Breast epithelium (tissue), 4 donors: ENCODE results near the gene KLHL17. TPM values are rescaled to one million over a fixed set of nuclear protein-coding genes. Genes with fewer than 3 reads are reported as not detected.

Experiments used
- DNase-seq, 2 donors: peaks; one replicate each; pipeline ENCODE4 v3.0.0-alpha.2; 2019; ENCODE audit warnings: low spot score in 2 of 2
- H3K27ac ChIP-seq, 2 donors: fragments of 200-600 bp; sonication (generic) in 1 of 2; one replicate each; pipeline ENCODE4 v1.5.1; 2016 to 2019; ENCODE audit warnings: mild to moderate bottlenecking in 1 of 2
- H3K27me3 ChIP-seq, 2 donors: fragments of 200-600 bp; sonication (generic) in 1 of 2; one replicate each; pipeline versions ENCODE4 v1.5.1 to v1.6.0; 2017 to 2019; ENCODE audit warnings: control low read depth in 1 of 2, mild to moderate bottlenecking in 1 of 2
- H3K36me3 ChIP-seq: fragments of 200-600 bp; one replicate; pipeline ENCODE4 v1.5.1; 2019
- H3K4me1 ChIP-seq, 2 donors: fragments of 200-600 bp; sonication (generic); one replicate each; pipeline ENCODE4 v1.5.1; 2016 to 2019; ENCODE audit warnings: control low read depth in 1 of 2
- H3K4me3 ChIP-seq, 3 donors: fragments of 200-600 bp; sonication (generic); 1 replicate in 2 of 3; 2 replicates in 1 of 3; pipeline ENCODE4 v1.5.1; 2016 to 2019; ENCODE audit warnings: mild to moderate bottlenecking in 3 of 3, moderate library complexity in 2 of 3
- H3K9me3 ChIP-seq, 2 donors: fragments of 200-600 bp; sonication (generic) in 1 of 2; one replicate each; pipeline ENCODE4 v1.5.1; 2016 to 2019; ENCODE audit warnings: control low read depth in 1 of 2
- POLR2A ChIP-seq: fragments of 450-650 bp; IDR thresholded peaks from one replicate; pipeline ENCODE4 v1.6.1; 2016; ENCODE audit warnings: antibody characterized with exemption, mild to moderate bottlenecking, moderate library complexity
- POLR2AphosphoS5 ChIP-seq, 3 donors: sonication (generic); formaldehyde crosslinking; IDR thresholded peaks; one replicate each; pipeline ENCODE4 v1.6.1; 2017; ENCODE audit warnings: antibody characterized with exemption in 3 of 3
- intact Hi-C: fragments of 100-400 bp; cut with DNase I; formaldehyde crosslinking; loops from one replicate; pipeline ENCODE4 v1.15.1; 2023; ENCODE audit warnings: low total_unique reads
- total RNA-seq, 3 donors: library from RNA; depleted of rRNA; stranded (reverse); fragments of >200 nt; gene quantifications; one replicate each; pipeline ENCODE4 v1.1.0, GENCODE V29; 2016
- TF ChIP-seq, protein P1 (sequence below), 3 donors: fragments of 450-650 bp; IDR thresholded peaks; one replicate each; pipeline ENCODE4 v1.5.1; 2016 to 2017; ENCODE audit warnings: antibody characterized with exemption in 3 of 3, mild to moderate bottlenecking in 3 of 3, moderate library complexity in 3 of 3

The KLHL17 gene
- total RNA-seq, 3 donors from 2014 or later, result 5.4 to 18.0 (median 10.0) TPM

DNA sequence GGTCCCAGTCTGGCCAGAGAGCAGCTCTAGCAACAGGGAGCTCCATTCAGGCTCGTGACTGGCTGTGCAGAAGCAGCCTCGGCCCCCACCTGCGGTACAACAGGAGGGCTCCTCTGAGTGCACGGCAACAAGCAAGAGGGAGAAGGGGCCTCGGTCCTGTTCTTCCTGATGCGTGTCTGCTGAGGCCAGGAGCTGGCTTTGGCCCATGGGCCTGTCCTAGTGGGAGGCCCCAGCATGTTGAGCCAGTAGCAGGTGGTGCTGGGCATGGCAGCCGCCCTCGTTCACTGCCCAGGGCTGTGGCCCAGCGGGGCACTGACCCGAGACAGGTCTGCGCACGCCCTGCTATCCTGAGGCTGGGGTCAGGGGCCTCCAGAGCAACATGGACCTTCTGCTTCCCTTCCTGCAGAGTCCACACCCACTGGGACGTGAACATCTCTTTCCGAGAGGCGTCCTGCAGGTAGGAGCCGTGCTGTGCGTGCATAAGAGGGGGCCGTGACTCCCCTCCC lies 29.7 kb upstream of the KLHL17 start:
- intact Hi-C loops, result no loop called here
- no peak overlapping the region for H3K27ac ChIP-seq
- H3K27me3 ChIP-seq, result peaks cover 6 to 45% of the 10 kb centered on the region in 2 donors
- TF ChIP-seq POLR2AphosphoS5 (IDR thresholded peaks at IDR 0.05), result no peak
- TF ChIP-seq, protein P1, sequence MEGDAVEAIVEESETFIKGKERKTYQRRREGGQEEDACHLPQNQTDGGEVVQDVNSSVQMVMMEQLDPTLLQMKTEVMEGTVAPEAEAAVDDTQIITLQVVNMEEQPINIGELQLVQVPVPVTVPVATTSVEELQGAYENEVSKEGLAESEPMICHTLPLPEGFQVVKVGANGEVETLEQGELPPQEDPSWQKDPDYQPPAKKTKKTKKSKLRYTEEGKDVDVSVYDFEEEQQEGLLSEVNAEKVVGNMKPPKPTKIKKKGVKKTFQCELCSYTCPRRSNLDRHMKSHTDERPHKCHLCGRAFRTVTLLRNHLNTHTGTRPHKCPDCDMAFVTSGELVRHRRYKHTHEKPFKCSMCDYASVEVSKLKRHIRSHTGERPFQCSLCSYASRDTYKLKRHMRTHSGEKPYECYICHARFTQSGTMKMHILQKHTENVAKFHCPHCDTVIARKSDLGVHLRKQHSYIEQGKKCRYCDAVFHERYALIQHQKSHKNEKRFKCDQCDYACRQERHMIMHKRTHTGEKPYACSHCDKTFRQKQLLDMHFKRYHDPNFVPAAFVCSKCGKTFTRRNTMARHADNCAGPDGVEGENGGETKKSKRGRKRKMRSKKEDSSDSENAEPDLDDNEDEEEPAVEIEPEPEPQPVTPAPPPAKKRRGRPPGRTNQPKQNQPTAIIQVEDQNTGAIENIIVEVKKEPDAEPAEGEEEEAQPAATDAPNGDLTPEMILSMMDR (IDR thresholded peaks at IDR 0.05), result no peak
- no peaks in the 10 kb centered on the region for H3K9me3 ChIP-seq
- H3K4me1 ChIP-seq, result peaks cover 1 to 8% of the 10 kb centered on the region in 2 donors
- no peaks in the 10 kb centered on the region for H3K36me3 ChIP-seq
- no peak for DNase-seq
- H3K4me3 ChIP-seq, result no peak overlapping the region

DNA sequence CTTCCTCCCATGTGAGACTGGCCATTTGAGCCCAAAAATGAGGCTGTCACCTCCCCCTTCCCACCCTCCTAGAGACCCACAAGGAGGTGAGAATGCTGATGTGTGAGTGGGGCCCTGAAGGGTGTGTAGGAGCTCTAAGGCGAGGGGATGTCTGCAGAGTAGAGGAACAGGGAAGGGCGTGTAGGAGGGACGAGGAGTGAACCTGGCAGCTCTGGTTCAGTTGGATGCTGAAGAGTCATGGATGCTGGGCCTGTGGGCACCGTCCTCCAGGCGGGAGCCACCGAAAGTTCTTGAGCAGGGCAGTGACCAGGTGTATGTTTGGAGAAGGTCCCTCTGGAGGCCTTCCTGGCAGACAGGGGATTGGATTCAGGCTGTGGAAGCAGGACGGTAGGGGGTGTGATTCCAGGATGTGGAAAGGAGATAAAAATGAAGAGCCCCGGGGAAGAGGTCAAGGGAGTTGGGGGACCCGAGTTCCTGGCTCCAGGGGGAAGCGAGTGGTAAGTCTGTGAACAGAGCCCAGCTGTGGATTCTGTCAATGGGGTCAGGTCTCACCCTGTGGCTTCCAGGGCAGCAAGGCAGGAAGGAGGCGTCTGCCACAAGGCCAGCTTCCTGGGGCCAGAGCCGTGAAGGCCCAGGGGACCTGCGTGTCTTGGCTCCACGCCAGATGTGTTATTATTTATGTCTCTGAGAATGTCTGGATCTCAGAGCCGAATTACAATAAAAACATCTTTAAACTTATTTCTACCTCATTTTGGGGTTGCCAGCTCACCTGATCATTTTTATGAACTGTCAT lies 28.8 kb upstream of the KLHL17 start:
- DNase-seq, result no peak
- Histone ChIP-seq H3K27ac (no peak overlapping the region), H3K9me3 (no peaks in the 10 kb centered on the region), H3K4me1 (peaks cover 5 to 8% of the 10 kb centered on the region in 2 donors), H3K4me3 (no peak overlapping the region), H3K36me3 (no peaks in the 10 kb centered on the region), H3K27me3 (peaks cover 6 to 45% of the 10 kb centered on the region in 2 donors)
- TF ChIP-seq POLR2A, result no peak
- intact Hi-C loops, result loop anchor here (1.0 kb wide), 1 partner anchor 11 kb away; no protein-coding TSS in a partner anchor

DNA sequence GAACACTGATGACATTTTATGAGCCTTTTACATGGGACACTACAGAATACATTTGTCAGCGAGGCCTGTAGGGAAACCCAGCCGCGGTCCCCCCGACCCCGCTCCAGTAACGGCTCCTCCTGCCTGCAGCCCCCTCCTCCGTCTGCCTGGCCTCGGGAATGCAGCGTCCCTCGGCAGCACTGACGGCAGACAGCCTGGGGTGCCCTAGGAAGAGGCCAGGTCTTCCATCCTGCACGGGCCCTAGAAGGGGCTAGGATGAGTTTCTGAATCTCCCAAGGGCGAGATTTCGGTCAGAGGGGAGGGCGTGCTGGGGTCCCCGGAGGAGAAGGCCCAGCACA lies 28.2 kb upstream of the KLHL17 start:
- H3K27me3 ChIP-seq, result peaks cover 5 to 45% of the 10 kb centered on the region in 2 donors
- no peaks in the 10 kb centered on the region for H3K36me3 ChIP-seq
- TF ChIP-seq, protein P1 (IDR thresholded peaks at IDR 0.05), result no peak
- no peak for TF ChIP-seq POLR2AphosphoS5 (IDR thresholded peaks at IDR 0.05)
- TF ChIP-seq POLR2A, result no peak
- H3K4me1 ChIP-seq, result peaks cover 5 to 8% of the 10 kb centered on the region in 2 donors
- H3K4me3 ChIP-seq, result no peak overlapping the region
- H3K27ac ChIP-seq, result no peak overlapping the region
- no peaks in the 10 kb centered on the region for H3K9me3 ChIP-seq
- no peak for DNase-seq
- intact Hi-C loops, result loop anchor here (1.0 kb wide), 1 partner anchor 12 kb away; no protein-coding TSS in a partner anchor

DNA sequence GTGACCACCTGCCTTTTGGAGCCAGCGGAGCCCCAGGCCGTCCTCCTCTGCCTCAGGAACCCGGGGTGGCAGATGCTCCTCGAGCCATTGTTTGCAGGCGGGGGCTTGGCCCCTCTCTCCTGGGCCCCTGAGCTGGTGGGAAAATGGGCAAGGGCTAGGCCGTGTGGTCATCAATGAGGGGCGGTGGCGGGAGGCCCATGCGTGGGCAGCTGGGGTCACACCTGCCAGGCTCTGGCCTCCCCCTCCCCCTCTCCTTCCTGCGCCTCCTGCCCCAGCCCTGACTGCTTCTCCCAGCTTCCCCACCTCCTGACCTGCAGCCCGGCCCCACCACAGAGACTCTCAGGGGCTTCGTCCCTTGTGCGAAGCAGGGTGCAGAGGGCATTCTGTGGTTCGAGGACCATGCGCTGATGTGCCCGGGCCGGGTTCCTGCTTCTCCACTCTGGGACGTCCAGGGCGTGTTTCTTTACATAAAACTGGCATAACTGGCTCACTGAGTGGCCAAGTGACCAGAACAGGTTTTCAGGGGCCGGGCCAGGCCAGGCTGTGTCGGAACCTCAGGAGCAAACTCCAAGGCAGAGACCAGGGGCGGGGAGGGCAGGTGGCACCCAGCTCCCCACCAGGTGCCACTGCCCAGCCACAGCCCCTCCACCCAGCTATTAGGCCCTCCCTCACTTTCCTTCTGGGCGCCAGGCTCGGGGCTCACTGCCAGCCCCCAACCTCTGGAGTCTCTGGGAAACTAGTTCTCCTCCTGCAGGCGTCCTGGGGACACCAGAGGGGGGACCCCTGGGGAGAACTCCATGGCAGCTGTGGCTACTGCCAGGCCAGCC lies 27.4 kb upstream of the KLHL17 start:
- DNase-seq, result peak; percentile 40 to 77
- H3K36me3 ChIP-seq, result no peaks in the 10 kb centered on the region
- H3K9me3 ChIP-seq, result no peaks in the 10 kb centered on the region
- TF ChIP-seq, protein P1 (IDR thresholded peaks at IDR 0.05), result no peak
- TF ChIP-seq POLR2AphosphoS5 (IDR thresholded peaks at IDR 0.05), result no peak
- no peak for TF ChIP-seq POLR2A
- H3K27ac ChIP-seq, result no peak overlapping the region
- peaks cover 5 to 8% of the 10 kb centered on the region in 2 donors for H3K4me1 ChIP-seq
- H3K27me3 ChIP-seq, result peaks cover 5 to 46% of the 10 kb centered on the region in 2 donors
- H3K4me3 ChIP-seq, result no peak overlapping the region
- intact Hi-C loops, result loop anchor here (1.0 kb wide), 1 partner anchor 13 kb away; no protein-coding TSS in a partner anchor

- Histone ChIP-seq H3K9me3 (no peaks in the 10 kb centered on the region), H3K4me3 (no peak overlapping the region), H3K27me3 (peaks cover 5 to 42% of the 10 kb centered on the region in 2 donors), H3K4me1 (peaks cover 5 to 8% of the 10 kb centered on the region in 2 donors), H3K36me3 (no peaks in the 10 kb centered on the region), H3K27ac (no peak overlapping the region)
- TF ChIP-seq POLR2A (no peak), POLR2AphosphoS5 (IDR thresholded peaks at IDR 0.05) (no peak)
- TF ChIP-seq, protein P1 (IDR thresholded peaks at IDR 0.05), result no peak
- no peak for DNase-seq
- intact Hi-C loops, result no loop called here
Observed at GRCh38 chr1:933603-933940, 26.8 kb upstream of the KLHL17 start.
